ENCODE measurements around the gene TEN1.

TEN1 gene

GRCh38 chr17:76022285-76022684 is 43.2 kb downstream of the TEN1 start:
- Histone ChIP-seq H3K4me1 (ENCODE audit: low read length) (no peaks in the 10 kb centered on the region), H3K9me3 (ENCODE audit: insufficient read depth, low read length) (no peaks in the 10 kb centered on the region), H3K27me3 (ENCODE audit: low read depth, low read length) (no peaks in the 10 kb centered on the region), H3K79me2 (ENCODE audit: low read length) (no peaks in the 10 kb centered on the region), H3K4me3 (ENCODE audit: low read length) (no peak overlapping the region), H4K20me1 (ENCODE audit: insufficient read depth, low read length) (no peaks in the 10 kb centered on the region), H3K36me3 (replicated peaks; ENCODE audit: low read depth, low read length) (no peaks in the 10 kb centered on the region), H3K4me2 (ENCODE audit: low read length) (no peak overlapping the region), H2AFZ (ENCODE audit: low read depth, low read length) (no peak overlapping the region), H3K27ac (ENCODE audit: low read length) (no peak overlapping the region), H3K9ac (ENCODE audit: low read length) (no peak overlapping the region)
- no peak for TF ChIP-seq EZH2phosphoT487 (IDR thresholded peaks at IDR 0.05; ENCODE audit: low read depth)
- TF ChIP-seq CTCF (IDR thresholded peaks at IDR 0.05; ENCODE audit: low read depth, low read length) = no peak

GRCh38 chr17:76022973-76023899 is 44.2 kb downstream of the TEN1 start:
- H2AFZ ChIP-seq (ENCODE audit: low read depth, low read length) = no peak overlapping the region
- H3K4me3 ChIP-seq (ENCODE audit: low read length) = no peak overlapping the region
- H3K27me3 ChIP-seq (ENCODE audit: low read depth, low read length) = no peaks in the 10 kb centered on the region
- H3K36me3 ChIP-seq (replicated peaks; ENCODE audit: low read depth, low read length) = no peaks in the 10 kb centered on the region
- no peaks in the 10 kb centered on the region for H3K9me3 ChIP-seq (ENCODE audit: insufficient read depth, low read length)
- no peaks in the 10 kb centered on the region for H3K79me2 ChIP-seq (ENCODE audit: low read length)
- H3K4me2 ChIP-seq (ENCODE audit: low read length) = no peak overlapping the region
- no peaks in the 10 kb centered on the region for H3K4me1 ChIP-seq (ENCODE audit: low read length)
- no peak overlapping the region for H3K9ac ChIP-seq (ENCODE audit: low read length)
- H3K27ac ChIP-seq (ENCODE audit: low read length) = no peak overlapping the region
- no peaks in the 10 kb centered on the region for H4K20me1 ChIP-seq (ENCODE audit: insufficient read depth, low read length)
- TF ChIP-seq EZH2phosphoT487 (IDR thresholded peaks at IDR 0.05; ENCODE audit: low read depth) (no peak), CTCF (IDR thresholded peaks at IDR 0.05; ENCODE audit: low read depth, low read length) (no peak)

- Histone ChIP-seq H3K36me3 (replicated peaks; ENCODE audit: low read depth, low read length) (no peaks in the 10 kb centered on the region), H3K79me2 (ENCODE audit: low read length) (no peaks in the 10 kb centered on the region), H3K9me3 (ENCODE audit: insufficient read depth, low read length) (no peaks in the 10 kb centered on the region), H3K27ac (ENCODE audit: low read length) (no peak overlapping the region), H3K4me3 (ENCODE audit: low read length) (no peak overlapping the region), H4K20me1 (ENCODE audit: insufficient read depth, low read length) (no peaks in the 10 kb centered on the region), H3K4me2 (ENCODE audit: low read length) (no peak overlapping the region), H3K4me1 (ENCODE audit: low read length) (no peaks in the 10 kb centered on the region), H2AFZ (ENCODE audit: low read depth, low read length) (no peak overlapping the region), H3K27me3 (ENCODE audit: low read depth, low read length) (no peaks in the 10 kb centered on the region), H3K9ac (ENCODE audit: low read length) (no peak overlapping the region)
- TF ChIP-seq EZH2phosphoT487 (IDR thresholded peaks at IDR 0.05; ENCODE audit: low read depth) = no peak
- no peak for TF ChIP-seq CTCF (IDR thresholded peaks at IDR 0.05; ENCODE audit: low read depth, low read length)
Measured at GRCh38 chr17:76023900-76024237, 44.8 kb downstream of the TEN1 start.

GRCh38 chr17:76024353-76024752 is 45.3 kb downstream of the TEN1 start:
- H3K4me2 ChIP-seq (ENCODE audit: low read length) = no peak overlapping the region
- no peaks in the 10 kb centered on the region for H3K27me3 ChIP-seq (ENCODE audit: low read depth, low read length)
- no peak overlapping the region for H3K4me3 ChIP-seq (ENCODE audit: low read length)
- no peaks in the 10 kb centered on the region for H3K36me3 ChIP-seq (replicated peaks; ENCODE audit: low read depth, low read length)
- no peak overlapping the region for H3K9ac ChIP-seq (ENCODE audit: low read length)
- no peaks in the 10 kb centered on the region for H4K20me1 ChIP-seq (ENCODE audit: insufficient read depth, low read length)
- no peak overlapping the region for H3K27ac ChIP-seq (ENCODE audit: low read length)
- no peaks in the 10 kb centered on the region for H3K4me1 ChIP-seq (ENCODE audit: low read length)
- no peaks in the 10 kb centered on the region for H3K9me3 ChIP-seq (ENCODE audit: insufficient read depth, low read length)
- H2AFZ ChIP-seq (ENCODE audit: low read depth, low read length) = no peak overlapping the region
- no peak for TF ChIP-seq EZH2phosphoT487 (IDR thresholded peaks at IDR 0.05; ENCODE audit: low read depth)
- no peak for TF ChIP-seq CTCF (IDR thresholded peaks at IDR 0.05; ENCODE audit: low read depth, low read length)
- no peaks in the 10 kb centered on the region for H3K79me2 ChIP-seq (ENCODE audit: low read length)
